ENCODE results near the gene CADPS2. TPM values are rescaled to one million over a fixed set of nuclear protein-coding genes. Genes with fewer than 3 reads are reported as not detected.

CADPS2 gene
- total RNA-seq, 4 donors from 2014 or later = 8.7 to 27.9 (median 16.7) TPM

DNA sequence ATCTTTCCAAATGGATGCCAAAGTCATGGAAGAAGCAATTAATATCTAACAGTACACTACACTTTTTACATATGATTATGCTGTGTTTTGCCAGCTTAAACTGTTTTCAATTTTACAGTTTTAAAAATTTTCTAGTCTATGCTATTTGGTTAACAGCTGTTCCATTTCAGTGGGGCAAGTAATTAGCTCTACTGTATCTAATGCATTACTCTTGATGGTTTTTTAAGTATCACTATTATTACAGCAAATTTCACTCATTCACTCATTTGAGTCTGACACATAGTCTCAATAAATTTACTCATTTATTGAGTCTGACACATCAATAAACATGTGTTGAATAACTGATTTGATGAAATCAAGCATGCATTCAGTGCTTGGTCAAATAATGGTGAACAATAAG is 343.1 kb downstream of the CADPS2 start:
- TF ChIP-seq, protein P1, sequence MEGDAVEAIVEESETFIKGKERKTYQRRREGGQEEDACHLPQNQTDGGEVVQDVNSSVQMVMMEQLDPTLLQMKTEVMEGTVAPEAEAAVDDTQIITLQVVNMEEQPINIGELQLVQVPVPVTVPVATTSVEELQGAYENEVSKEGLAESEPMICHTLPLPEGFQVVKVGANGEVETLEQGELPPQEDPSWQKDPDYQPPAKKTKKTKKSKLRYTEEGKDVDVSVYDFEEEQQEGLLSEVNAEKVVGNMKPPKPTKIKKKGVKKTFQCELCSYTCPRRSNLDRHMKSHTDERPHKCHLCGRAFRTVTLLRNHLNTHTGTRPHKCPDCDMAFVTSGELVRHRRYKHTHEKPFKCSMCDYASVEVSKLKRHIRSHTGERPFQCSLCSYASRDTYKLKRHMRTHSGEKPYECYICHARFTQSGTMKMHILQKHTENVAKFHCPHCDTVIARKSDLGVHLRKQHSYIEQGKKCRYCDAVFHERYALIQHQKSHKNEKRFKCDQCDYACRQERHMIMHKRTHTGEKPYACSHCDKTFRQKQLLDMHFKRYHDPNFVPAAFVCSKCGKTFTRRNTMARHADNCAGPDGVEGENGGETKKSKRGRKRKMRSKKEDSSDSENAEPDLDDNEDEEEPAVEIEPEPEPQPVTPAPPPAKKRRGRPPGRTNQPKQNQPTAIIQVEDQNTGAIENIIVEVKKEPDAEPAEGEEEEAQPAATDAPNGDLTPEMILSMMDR (IDR thresholded peaks at IDR 0.05; ENCODE audit: low read depth) = no peak

DNA sequence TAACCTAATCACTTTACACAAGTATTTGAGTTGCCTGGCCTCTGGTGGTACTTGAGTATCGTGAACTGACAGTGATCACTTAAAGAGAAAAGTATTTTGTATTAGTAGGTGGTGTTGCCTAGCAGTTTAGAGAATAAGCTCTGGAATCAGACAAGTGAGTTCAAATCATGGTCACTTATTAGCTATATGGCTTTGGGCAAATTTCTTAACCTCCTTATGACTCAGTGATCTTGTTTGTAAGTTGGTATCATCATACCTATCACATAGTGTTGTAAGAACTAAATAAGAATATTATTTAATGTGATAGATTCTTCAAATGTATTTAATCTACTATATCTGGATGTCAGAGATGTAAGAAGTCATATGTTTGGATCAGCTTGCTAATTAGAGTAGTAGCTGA is 351.2 kb downstream of the CADPS2 start:
- TF ChIP-seq, protein P1 (IDR thresholded peaks at IDR 0.05; ENCODE audit: low read depth) = no peak

DNA sequence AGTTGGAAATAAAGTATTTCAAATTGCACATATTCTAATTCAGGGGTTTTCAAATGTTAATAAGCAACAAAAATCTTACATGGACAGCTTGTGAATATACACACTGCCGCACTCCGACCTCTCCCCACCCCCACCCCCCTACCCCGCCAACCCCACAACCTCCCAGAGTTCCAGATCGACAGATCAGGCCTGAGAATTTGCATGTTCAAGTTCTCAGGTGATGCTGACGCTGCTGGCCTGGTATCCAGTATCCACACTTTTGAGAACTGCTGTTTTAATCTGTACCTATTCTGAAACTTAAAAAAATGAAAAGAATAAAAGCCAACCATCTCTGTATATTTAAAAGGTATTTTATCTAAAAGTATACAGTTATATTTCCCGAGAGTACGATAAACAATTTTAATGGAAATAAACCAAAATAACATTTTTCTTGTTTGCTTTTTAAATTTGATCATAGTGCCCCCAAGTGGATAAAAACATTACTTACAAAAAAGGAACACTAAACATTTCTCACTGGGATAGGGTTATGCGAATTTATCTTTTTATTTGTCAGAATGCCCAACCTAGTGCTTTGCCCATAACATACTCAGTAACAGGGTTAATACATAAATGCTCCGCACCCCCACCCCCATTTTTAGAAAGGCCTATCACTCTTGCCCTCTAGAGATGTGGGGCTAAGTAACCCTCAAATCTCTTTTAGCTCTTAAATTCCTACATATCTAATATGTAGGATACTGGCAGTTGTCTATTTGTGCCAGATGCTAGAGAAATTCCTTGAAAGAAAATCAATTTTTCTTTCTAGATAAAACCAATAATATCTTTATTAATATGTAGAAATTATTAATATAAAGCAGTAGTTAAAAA is 353.6 kb downstream of the CADPS2 start:
- TF ChIP-seq, protein P1 (IDR thresholded peaks at IDR 0.05; ENCODE audit: low read depth) = no peak

DNA sequence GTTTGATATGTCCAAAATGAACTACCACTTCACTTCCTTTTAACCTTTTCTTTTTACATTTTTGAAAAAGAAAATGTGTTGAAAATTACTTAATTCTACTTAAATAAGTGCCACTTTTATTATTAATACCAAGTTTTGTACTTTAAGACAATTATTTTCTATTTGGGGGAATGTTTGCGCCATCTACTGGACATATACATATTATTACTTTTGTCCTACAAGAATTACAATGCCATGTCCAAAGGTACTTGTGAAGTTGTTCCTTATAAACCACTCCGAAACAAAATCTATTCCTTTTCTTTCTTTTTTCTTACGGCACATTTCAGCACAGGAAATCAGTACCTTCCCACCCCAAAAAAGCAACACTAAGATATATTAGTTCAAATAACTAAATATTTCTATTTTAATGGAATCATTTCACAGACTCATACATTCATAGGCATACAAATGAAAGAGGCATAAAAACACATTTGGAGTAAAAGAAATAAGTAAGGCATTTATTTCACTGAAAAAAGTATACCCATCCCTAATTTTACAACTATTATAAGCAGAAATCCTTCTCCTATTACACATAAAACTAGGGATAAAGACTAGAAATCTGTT is 357.3 kb downstream of the CADPS2 start:
- TF ChIP-seq, protein P1 (IDR thresholded peaks at IDR 0.05; ENCODE audit: low read depth) = no peak

DNA sequence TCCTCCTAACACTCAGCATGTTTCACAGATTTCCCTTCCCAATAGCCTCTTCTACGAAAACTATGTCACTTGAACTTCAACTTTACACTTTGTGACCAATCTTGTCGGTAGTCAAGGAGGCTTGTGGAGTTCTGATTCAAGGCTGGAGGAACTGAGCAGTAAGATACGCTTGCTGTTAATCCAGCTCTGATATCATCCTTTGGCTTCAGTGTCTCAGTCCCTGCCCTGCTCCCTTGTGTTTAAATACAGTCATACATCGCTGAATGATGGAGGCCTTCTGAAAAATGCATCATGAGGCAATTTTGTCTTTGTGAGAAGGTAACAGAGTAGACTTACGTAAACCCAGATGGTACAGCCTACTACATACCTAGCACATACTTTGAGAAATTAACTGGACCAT is 360.9 kb downstream of the CADPS2 start:
- TF ChIP-seq, protein P1 (IDR thresholded peaks at IDR 0.05; ENCODE audit: low read depth) = no peak

DNA sequence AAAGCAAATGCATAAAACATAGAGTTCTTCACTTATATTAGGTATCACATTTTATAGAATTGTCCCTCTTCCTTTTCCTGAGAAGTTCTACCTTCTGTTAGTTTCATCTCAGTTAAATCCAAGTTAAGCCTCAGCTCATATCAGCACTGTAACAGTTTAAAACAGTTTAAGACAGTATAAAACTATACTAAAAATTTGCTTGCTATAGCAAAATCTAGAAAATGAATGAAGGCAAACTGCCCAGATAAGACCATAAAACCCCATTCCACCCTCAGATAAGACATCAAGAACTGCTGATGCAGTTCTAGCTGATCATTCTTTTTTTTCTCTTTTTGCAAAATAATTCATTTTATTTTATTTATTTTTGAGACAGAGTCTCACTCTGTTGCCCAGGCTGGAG is 364.5 kb downstream of the CADPS2 start:
- TF ChIP-seq, protein P1 (IDR thresholded peaks at IDR 0.05; ENCODE audit: low read depth) = no peak

DNA sequence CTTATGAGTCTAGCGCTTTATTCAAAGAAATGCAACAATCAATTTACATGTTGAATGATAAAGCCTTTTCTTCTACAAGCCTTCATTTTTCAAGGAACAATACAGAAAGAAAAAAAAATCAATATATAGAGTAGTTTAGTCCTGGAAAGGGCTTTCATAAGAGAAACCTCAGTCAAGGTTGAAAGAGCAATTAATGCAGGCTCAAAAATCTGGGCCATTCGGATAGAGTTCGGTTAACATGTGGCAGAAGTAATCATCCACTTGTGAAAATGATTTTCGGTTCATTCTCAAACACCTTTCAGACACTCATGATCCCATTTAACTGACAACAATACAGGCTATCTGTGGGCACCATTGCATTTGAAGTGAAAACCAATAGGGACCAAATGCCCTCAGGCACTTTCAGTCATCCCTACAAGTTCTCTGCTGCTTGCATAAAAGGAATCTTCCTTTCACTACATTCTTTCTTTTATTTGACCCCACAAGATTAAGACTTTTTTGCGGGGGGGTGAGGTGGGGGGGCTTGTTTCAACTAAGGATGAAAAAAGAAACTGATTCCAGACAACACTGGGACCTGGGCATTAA is 365.2 kb downstream of the CADPS2 start:
- TF ChIP-seq, protein P1 (IDR thresholded peaks at IDR 0.05; ENCODE audit: low read depth) = no peak

Measured in subcutaneous adipose tissue (tissue), 4 donors.